GM12878 (cell line): ENCODE measurements around the gene PARG. TPM values are rescaled to one million over a fixed set of nuclear protein-coding genes. Genes with fewer than 3 reads are reported as not detected.

Source experiments
- ATAC-seq: fragments of 200-7000 bp; cut with Tn5 transposase; 3 replicates; pipeline ENCODE4 v1.9.1; 2020; ENCODE audit warnings: mild to moderate bottlenecking, moderate library complexity
- BruUV-seq: library from RNA; stranded (reverse); fragments of 400-500 nt; replicated peaks from 2 replicates; lab custom pipeline; 2021; lab: Mats Ljungman, UMichigan
- CTCF ChIA-PET: fragments of 300-600 bp; sonication (Branson Sonifier 250); formaldehyde crosslinking; extraction: SDS; loops from one replicate; lab custom pipeline; 2021; ENCODE audit warnings: inconsistent platforms; lab: Yijun Ruan, JAX
- POLR2A ChIA-PET: fragments of 350-600 bp; formaldehyde crosslinking; extraction: SDS; loops from one replicate; lab custom pipeline; 2021; ENCODE audit warnings: inconsistent platforms; lab: Charles Lee
- RAD21 ChIA-PET: fragments of 300-600 bp; sonication (Branson Sonifier 250); formaldehyde crosslinking; loops from one replicate; lab custom pipeline; 2023; ENCODE audit warnings: antibody characterized with exemption; ENCODE audit not compliant: unreplicated experiment; lab: Charles Lee
- SMC1A ChIA-PET: fragments of 300-600 bp; sonication (Branson Sonifier 250); formaldehyde crosslinking; loops from one replicate; lab custom pipeline; 2023; ENCODE audit not compliant: unreplicated experiment, uncharacterized antibody; lab: Charles Lee
- DNase-seq: peaks from one replicate; pipeline ENCODE4 v3.0.0-alpha.2; 2011; ENCODE audit warnings: low read depth, low spot score
- FAIRE-seq: peaks from 3 replicates; lab custom pipeline; 2011; peaks lifted over from hg19 to GRCh38; lab: Jason Lieb, UNC
- H2AFZ ChIP-seq: 2 replicates; pipeline ENCODE4 v1.6.0; 2011; ENCODE audit warnings: low read depth, low read length, control low read depth; ENCODE audit not compliant: control insufficient read depth
- H3K27ac ChIP-seq: 2 replicates; pipeline ENCODE4 v1.5.1; 2011; ENCODE audit warnings: control low read depth; ENCODE audit not compliant: control insufficient read depth, insufficient read depth
- H3K27me3 ChIP-seq, 2 experiments: replicated peaks in 1 of 2; 2 replicates each; pipeline versions ENCODE4 v1.6.0 to v1.6.1; 2011; ENCODE audit warnings: low read length in 1 of 2; ENCODE audit not compliant: control insufficient read depth in 2 of 2, insufficient read depth in 2 of 2
- H3K36me3 ChIP-seq, 2 experiments: 2 replicates each; pipeline ENCODE4 v1.5.1; 2011; ENCODE audit warnings: low read length in 1 of 2; ENCODE audit not compliant: control insufficient read depth in 2 of 2, insufficient read depth in 2 of 2
- H3K4me1 ChIP-seq: 2 replicates; pipeline ENCODE4 v1.6.1; 2011; ENCODE audit warnings: mild to moderate bottlenecking, low read length, moderate library complexity, mixed read lengths; ENCODE audit not compliant: control insufficient read depth, insufficient read depth
- H3K4me2 ChIP-seq: 2 replicates; pipeline ENCODE4 v1.6.0; 2011; ENCODE audit warnings: control low read depth; ENCODE audit not compliant: control insufficient read depth, insufficient read depth
- H3K4me3 ChIP-seq: fragments of 200-600 bp; sonication (generic); 2 replicates; pipeline ENCODE4 v1.5.1; 2016
- H3K79me2 ChIP-seq: 2 replicates; pipeline ENCODE4 v1.6.0; 2011; ENCODE audit warnings: low read length; ENCODE audit not compliant: control insufficient read depth, insufficient read depth
- H3K9ac ChIP-seq: 2 replicates; pipeline ENCODE4 v1.8.0; 2011; ENCODE audit warnings: low read length, control low read depth, mixed read lengths; ENCODE audit not compliant: control insufficient read depth, insufficient read depth
- H3K9me3 ChIP-seq: replicated peaks from 3 replicates; pipeline ENCODE4 v1.5.1; 2011; ENCODE audit warnings: mild to moderate bottlenecking, low read length; ENCODE audit not compliant: control insufficient read depth, insufficient read depth
- H4K20me1 ChIP-seq: 2 replicates; pipeline ENCODE4 v1.6.0; 2011; ENCODE audit not compliant: control insufficient read depth, insufficient read depth
- BMI1 ChIP-seq: fragments of 450-650 bp; IDR thresholded peaks from 2 replicates; pipeline ENCODE4 v1.6.1; 2016; ENCODE audit warnings: mild to moderate bottlenecking, moderate library complexity, borderline replicate concordance
- CHD4 ChIP-seq: fragments of 200-600 bp; sonication (generic); IDR thresholded peaks from 2 replicates; pipeline ENCODE4 v1.6.1; 2016; ENCODE audit warnings: mild to moderate bottlenecking
- IKZF2 ChIP-seq, 2 experiments: fragments of 450-650 bp; IDR thresholded peaks; 2 replicates each; pipeline ENCODE4 v1.6.1; 2017; ENCODE audit warnings: mild to moderate bottlenecking in 2 of 2, moderate library complexity in 2 of 2
- KAT2A ChIP-seq: conservative IDR thresholded peaks from 2 replicates; pipeline ENCODE4 v1.6.1; 2011; ENCODE audit warnings: low read depth, low read length; ENCODE audit not compliant: control insufficient read depth
- MTA3 ChIP-seq: IDR thresholded peaks from 2 replicates; pipeline ENCODE4 v1.6.1; 2012; ENCODE audit warnings: low read length, inconsistent platforms, borderline replicate concordance
- PML ChIP-seq: IDR thresholded peaks from 2 replicates; pipeline ENCODE4 v1.6.1; 2012; ENCODE audit warnings: low read length, inconsistent platforms
- RUNX3 ChIP-seq: IDR thresholded peaks from 2 replicates; pipeline ENCODE4 v1.6.1; 2012; ENCODE audit warnings: low read length, inconsistent platforms
- SMC3 ChIP-seq: IDR thresholded peaks from 2 replicates; pipeline ENCODE4 v1.6.1; 2011; ENCODE audit warnings: low read length, improper control_type of control experiment, borderline replicate concordance
- SREBF2 ChIP-seq: IDR thresholded peaks from 2 replicates; pipeline ENCODE4 v1.6.1; 2012; ENCODE audit warnings: mild to moderate bottlenecking, low read length
- ZBED1 ChIP-seq: IDR thresholded peaks from 2 replicates; pipeline ENCODE4 v1.6.1; 2016; ENCODE audit warnings: borderline replicate concordance
- ZNF384 ChIP-seq: IDR thresholded peaks from 2 replicates; pipeline ENCODE4 v1.6.1; 2012; ENCODE audit warnings: low read depth, mild to moderate bottlenecking, low read length, improper control_type of control experiment, borderline replicate concordance
- WGBS: methylation state at CpG from one replicate; pipeline ENCODE4 v1.1.6; 2016; ENCODE audit warnings: low lambda C conversion rate; ENCODE audit not compliant: insufficient replicate concordance, insufficient coverage; ENCODE audit errors: missing lambda C conversion rate; 5-methylcytosine and 5-hydroxymethylcytosine counted together
- in situ Hi-C: fragments of 300-500 bp; cut with MboI; formaldehyde crosslinking; loops from 9 replicates; pipeline ENCODE4 v1.14.3; 2018; ENCODE audit warnings: mixed read lengths
- intact Hi-C: fragments of 100-400 bp; cut with micrococcal nuclease; formaldehyde crosslinking; loops from one replicate; pipeline ENCODE4 v1.14.2; 2022; ENCODE audit not compliant: unreplicated experiment
- polyA plus RNA-seq, 11 experiments: library from polyadenylated mRNA; depleted of rRNA in 4 of 11; unstranded in 6 of 11; stranded (reverse) in 5 of 11; fragments of >200 nt; fragmentation: Nextera tagmentation in 4 of 11; fragmentation: Illumina TruSeq in 1 of 11; extraction: Ambion mirVana in 4 of 11; extraction: Trizol in 1 of 11; gene quantifications; 1 replicate in 1 of 11; 2 replicates in 10 of 11; pipeline versions ENCODE4 v1.2.1 to v1.2.3, GENCODE V29; 2011 to 2016; ENCODE audit warnings: inconsistent platforms in 2 of 11, missing spikeins in 2 of 11, low read depth in 1 of 11
- total RNA-seq, 4 experiments: library from RNA; depleted of rRNA in 3 of 4; stranded (reverse); fragments of >200 nt in 3 of 4; fragmentation: Illumina TruSeq in 1 of 4; extraction: Trizol in 1 of 4; gene quantifications; 2 replicates each; pipeline versions ENCODE4 v1.2.1 to v1.2.3, GENCODE V29; 2013 to 2021
- TF ChIP-seq, protein P1 (sequence below): fragments of 450-650 bp; IDR thresholded peaks from 2 replicates; pipeline ENCODE4 v1.6.1; 2018; ENCODE audit warnings: borderline replicate concordance, mild to moderate bottlenecking; ENCODE audit not compliant: partially characterized antibody
- TF ChIP-seq, protein P2 (sequence below): IDR thresholded peaks from 2 replicates; pipeline ENCODE4 v1.6.1; 2012; ENCODE audit warnings: mild to moderate bottlenecking, low read depth, low read length
- TF ChIP-seq, protein P3 (sequence below): fragments of 450-650 bp; IDR thresholded peaks from 2 replicates; pipeline ENCODE4 v1.6.1; 2017; ENCODE audit warnings: mild to moderate bottlenecking, moderate library complexity

The PARG gene
- total and polyA plus RNA-seq, 10 of the 15 experiments (the other 5 are each of a cell fraction or from before 2014, with no cell fraction given): 4.8 to 35.4 (median 21.9) TPM

DNA sequence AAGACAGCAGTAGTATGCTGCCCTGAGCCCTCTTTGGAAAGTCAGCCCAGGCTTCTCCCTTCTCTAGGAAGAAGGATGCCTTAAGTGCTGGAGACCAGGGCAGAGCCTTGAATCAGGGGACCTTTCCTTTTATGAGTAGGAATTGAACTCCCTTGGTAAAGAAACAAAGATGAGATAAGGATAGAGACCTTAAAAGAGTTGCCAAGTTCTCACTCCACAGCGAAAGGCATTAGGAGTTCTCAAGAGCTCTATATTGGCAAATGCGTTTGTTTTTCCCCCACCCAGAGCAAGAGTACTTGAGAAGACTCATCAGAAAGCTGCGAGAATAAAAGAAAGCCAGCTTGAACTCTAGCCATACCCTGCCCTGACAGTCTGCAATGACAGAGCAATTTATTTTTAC lies 106.9 kb downstream of the PARG start:
- CTCF ChIA-PET: no interaction called here
- BruUV-seq: no TSS peak
- Histone ChIP-seq H3K9ac (no peak overlapping the region), H3K4me1 (peaks cover 4% of the 10 kb centered on the region), H3K4me2 (no peak overlapping the region), H3K4me3 (no peak overlapping the region), H3K27ac (no peak overlapping the region), H3K79me2 (no peaks in the 10 kb centered on the region), H4K20me1 (no peaks in the 10 kb centered on the region), H2AFZ (no peak overlapping the region), H3K9me3 (no peaks in the 10 kb centered on the region), H3K27me3 (no peaks in the 10 kb centered on the region), H3K36me3 (peaks cover 2 to 4% of the 10 kb centered on the region in 2 experiments; a peak in 3 of 4 replicates)
- RAD21 ChIA-PET: no interaction called here
- no peak for ATAC-seq
- in situ Hi-C loops: no loop called here
- no peak for FAIRE-seq
- DNase-seq: no peak
- intact Hi-C loops: no loop called here
- WGBS: 98% methylated on average over 3 of the region's 3 CpGs
- SMC1A ChIA-PET: no interaction called here
- POLR2A ChIA-PET: no interaction called here
- TF ChIP-seq, protein P1, sequence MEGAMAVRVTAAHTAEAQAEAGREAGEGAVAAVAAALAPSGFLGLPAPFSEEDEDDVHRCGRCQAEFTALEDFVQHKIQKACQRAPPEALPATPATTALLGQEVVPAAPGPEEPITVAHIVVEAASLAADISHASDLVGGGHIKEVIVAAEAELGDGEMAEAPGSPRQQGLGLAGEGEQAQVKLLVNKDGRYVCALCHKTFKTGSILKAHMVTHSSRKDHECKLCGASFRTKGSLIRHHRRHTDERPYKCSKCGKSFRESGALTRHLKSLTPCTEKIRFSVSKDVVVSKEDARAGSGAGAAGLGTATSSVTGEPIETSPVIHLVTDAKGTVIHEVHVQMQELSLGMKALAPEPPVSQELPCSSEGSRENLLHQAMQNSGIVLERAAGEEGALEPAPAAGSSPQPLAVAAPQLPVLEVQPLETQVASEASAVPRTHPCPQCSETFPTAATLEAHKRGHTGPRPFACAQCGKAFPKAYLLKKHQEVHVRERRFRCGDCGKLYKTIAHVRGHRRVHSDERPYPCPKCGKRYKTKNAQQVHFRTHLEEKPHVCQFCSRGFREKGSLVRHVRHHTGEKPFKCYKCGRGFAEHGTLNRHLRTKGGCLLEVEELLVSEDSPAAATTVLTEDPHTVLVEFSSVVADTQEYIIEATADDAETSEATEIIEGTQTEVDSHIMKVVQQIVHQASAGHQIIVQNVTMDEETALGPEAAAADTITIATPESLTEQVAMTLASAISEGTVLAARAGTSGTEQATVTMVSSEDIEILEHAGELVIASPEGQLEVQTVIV: no peak
- TF ChIP-seq SREBF2 (no peak), ZBED1 (no peak), IKZF2 (IDR thresholded peaks at IDR 0.05) (no peak), RUNX3 (no peak), KAT2A (no peak), CHD4 (no peak), SMC3 (no peak), ZNF384 (no peak), MTA3 (no peak), PML (no peak), BMI1 (no peak)
- TF ChIP-seq, protein P2, sequence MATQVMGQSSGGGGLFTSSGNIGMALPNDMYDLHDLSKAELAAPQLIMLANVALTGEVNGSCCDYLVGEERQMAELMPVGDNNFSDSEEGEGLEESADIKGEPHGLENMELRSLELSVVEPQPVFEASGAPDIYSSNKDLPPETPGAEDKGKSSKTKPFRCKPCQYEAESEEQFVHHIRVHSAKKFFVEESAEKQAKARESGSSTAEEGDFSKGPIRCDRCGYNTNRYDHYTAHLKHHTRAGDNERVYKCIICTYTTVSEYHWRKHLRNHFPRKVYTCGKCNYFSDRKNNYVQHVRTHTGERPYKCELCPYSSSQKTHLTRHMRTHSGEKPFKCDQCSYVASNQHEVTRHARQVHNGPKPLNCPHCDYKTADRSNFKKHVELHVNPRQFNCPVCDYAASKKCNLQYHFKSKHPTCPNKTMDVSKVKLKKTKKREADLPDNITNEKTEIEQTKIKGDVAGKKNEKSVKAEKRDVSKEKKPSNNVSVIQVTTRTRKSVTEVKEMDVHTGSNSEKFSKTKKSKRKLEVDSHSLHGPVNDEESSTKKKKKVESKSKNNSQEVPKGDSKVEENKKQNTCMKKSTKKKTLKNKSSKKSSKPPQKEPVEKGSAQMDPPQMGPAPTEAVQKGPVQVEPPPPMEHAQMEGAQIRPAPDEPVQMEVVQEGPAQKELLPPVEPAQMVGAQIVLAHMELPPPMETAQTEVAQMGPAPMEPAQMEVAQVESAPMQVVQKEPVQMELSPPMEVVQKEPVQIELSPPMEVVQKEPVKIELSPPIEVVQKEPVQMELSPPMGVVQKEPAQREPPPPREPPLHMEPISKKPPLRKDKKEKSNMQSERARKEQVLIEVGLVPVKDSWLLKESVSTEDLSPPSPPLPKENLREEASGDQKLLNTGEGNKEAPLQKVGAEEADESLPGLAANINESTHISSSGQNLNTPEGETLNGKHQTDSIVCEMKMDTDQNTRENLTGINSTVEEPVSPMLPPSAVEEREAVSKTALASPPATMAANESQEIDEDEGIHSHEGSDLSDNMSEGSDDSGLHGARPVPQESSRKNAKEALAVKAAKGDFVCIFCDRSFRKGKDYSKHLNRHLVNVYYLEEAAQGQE: no peak
- TF ChIP-seq, protein P3, sequence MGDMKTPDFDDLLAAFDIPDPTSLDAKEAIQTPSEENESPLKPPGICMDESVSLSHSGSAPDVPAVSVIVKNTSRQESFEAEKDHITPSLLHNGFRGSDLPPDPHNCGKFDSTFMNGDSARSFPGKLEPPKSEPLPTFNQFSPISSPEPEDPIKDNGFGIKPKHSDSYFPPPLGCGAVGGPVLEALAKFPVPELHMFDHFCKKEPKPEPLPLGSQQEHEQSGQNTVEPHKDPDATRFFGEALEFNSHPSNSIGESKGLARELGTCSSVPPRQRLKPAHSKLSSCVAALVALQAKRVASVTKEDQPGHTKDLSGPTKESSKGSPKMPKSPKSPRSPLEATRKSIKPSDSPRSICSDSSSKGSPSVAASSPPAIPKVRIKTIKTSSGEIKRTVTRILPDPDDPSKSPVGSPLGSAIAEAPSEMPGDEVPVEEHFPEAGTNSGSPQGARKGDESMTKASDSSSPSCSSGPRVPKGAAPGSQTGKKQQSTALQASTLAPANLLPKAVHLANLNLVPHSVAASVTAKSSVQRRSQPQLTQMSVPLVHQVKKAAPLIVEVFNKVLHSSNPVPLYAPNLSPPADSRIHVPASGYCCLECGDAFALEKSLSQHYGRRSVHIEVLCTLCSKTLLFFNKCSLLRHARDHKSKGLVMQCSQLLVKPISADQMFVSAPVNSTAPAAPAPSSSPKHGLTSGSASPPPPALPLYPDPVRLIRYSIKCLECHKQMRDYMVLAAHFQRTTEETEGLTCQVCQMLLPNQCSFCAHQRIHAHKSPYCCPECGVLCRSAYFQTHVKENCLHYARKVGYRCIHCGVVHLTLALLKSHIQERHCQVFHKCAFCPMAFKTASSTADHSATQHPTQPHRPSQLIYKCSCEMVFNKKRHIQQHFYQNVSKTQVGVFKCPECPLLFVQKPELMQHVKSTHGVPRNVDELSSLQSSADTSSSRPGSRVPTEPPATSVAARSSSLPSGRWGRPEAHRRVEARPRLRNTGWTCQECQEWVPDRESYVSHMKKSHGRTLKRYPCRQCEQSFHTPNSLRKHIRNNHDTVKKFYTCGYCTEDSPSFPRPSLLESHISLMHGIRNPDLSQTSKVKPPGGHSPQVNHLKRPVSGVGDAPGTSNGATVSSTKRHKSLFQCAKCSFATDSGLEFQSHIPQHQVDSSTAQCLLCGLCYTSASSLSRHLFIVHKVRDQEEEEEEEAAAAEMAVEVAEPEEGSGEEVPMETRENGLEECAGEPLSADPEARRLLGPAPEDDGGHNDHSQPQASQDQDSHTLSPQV: no peak
